Activated T-cell treated with anti-CD3 and anti-CD28 coated beads, Interleukin-2, amount 50 U/mL, for 24 hours (primary cell): ENCODE results near the gene RPAIN.
"Not testable (repeated sequence)": the region's sequence is repeated elsewhere in the genome, so short reads cannot be mapped to it uniquely, and the experiment has no call there.

Source experiments
- DNase-seq: peaks from one replicate; pipeline ENCODE4 v3.0.0-alpha.2; 2020
- H3K27ac Mint-ChIP-seq: 2 replicates; pipeline ENCODE4 v1.8.0; 2020; ENCODE audit warnings: mild to moderate bottlenecking, mixed read lengths
- H3K27me3 Mint-ChIP-seq: 2 replicates; pipeline ENCODE4 v1.8.0; 2020; ENCODE audit warnings: mixed read lengths
- H3K36me3 Mint-ChIP-seq: 2 replicates; pipeline ENCODE4 v1.8.0; 2020; ENCODE audit warnings: low read depth, mixed read lengths
- H3K4me1 Mint-ChIP-seq: 2 replicates; pipeline ENCODE4 v1.8.0; 2020; ENCODE audit warnings: low read depth, mixed read lengths
- H3K4me3 Mint-ChIP-seq: 2 replicates; pipeline ENCODE4 v1.8.0; 2020; ENCODE audit warnings: mild to moderate bottlenecking, moderate library complexity, mixed read lengths
- H3K9me3 Mint-ChIP-seq: 2 replicates; pipeline ENCODE4 v1.8.0; 2020; ENCODE audit warnings: mixed read lengths

RPAIN gene

GRCh38 chr17:5416901-5417300, 3.1 kb upstream of the RPAIN start:
- Mint-ChIP-seq H3K27me3 (no peaks in the 10 kb centered on the region), H3K9me3 (no peaks in the 10 kb centered on the region), H3K4me1 (peaks cover 64% of the 10 kb centered on the region), H3K36me3 (peaks cover 95% of the 10 kb centered on the region), H3K4me3 (peak overlapping the region; percentile 100), H3K27ac (peak overlapping the region; percentile 86)
- DNase-seq, result no peak

GRCh38 chr17:5418858-5419355, 1.1 kb upstream of the RPAIN start:
- Mint-ChIP-seq H3K9me3 (no peaks in the 10 kb centered on the region), H3K4me3 (peak overlapping the region; percentile 100), H3K4me1 (peaks cover 56% of the 10 kb centered on the region), H3K27ac (peak overlapping the region; percentile 100), H3K27me3 (no peaks in the 10 kb centered on the region), H3K36me3 (peaks cover 94% of the 10 kb centered on the region)
- DNase-seq, result no peak

- Mint-ChIP-seq H3K36me3 (peaks cover 94% of the 10 kb centered on the region), H3K27ac (peak within 1 kb of the TSS; percentile 100), H3K4me1 (peaks cover 52% of the 10 kb centered on the region), H3K9me3 (no peaks in the 10 kb centered on the region), H3K27me3 (no peaks in the 10 kb centered on the region), H3K4me3 (peak within 1 kb of the TSS; percentile 100)
- no peak for DNase-seq
Measured at GRCh38 chr17:5419356-5419958, 525 bp upstream of the RPAIN start, which contains the start of gene NUP88. Gene NUP88 (minus strand): TSS chr17:5419662. CDS start chr17:5419650, 12 bp downstream.

GRCh38 chr17:5422505-5422904, 2.5 kb downstream of the RPAIN start:
- peaks cover 92% of the 10 kb centered on the region for H3K36me3 Mint-ChIP-seq
- H3K9me3 Mint-ChIP-seq, result no peaks in the 10 kb centered on the region
- no peak overlapping the region for H3K4me3 Mint-ChIP-seq
- peaks cover 37% of the 10 kb centered on the region for H3K4me1 Mint-ChIP-seq
- DNase-seq, result no peak
- H3K27me3 Mint-ChIP-seq, result no peaks in the 10 kb centered on the region
- H3K27ac Mint-ChIP-seq, result peak overlapping the region; percentile 100

GRCh38 chr17:5424909-5425308, 4.9 kb downstream of the RPAIN start:
- Mint-ChIP-seq H3K9me3 (no peaks in the 10 kb centered on the region), H3K27me3 (no peaks in the 10 kb centered on the region), H3K27ac (peak overlapping the region; percentile 33), H3K36me3 (peaks cover 95% of the 10 kb centered on the region), H3K4me1 (peaks cover 29% of the 10 kb centered on the region), H3K4me3 (no peak overlapping the region)
- DNase-seq, result no peak

DNA sequence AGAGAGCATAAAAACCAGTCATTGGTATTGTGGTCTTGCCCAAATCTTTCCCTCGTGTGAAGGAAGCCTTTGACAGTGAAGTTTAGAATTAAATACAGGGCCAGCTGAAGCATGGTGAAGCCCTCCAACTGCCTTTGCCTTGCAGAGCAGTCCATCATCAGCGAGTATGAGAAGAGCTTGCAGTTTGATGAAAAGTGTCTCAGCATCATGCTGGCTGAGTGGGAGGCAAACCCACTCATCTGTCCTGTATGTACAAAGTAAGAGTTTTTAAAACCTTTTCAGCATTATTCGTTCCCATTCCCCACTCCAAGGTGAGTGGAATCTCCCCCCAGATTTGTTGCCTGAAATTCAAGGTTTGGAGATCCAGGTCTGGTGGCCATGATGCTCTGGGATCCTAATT, 5.8 kb downstream of the RPAIN start:
- no peaks in the 10 kb centered on the region for H3K9me3 Mint-ChIP-seq
- no peak for DNase-seq
- no peak overlapping the region for H3K4me3 Mint-ChIP-seq
- H3K4me1 Mint-ChIP-seq, result peaks cover 29% of the 10 kb centered on the region
- H3K36me3 Mint-ChIP-seq, result peaks cover 95% of the 10 kb centered on the region
- no peaks in the 10 kb centered on the region for H3K27me3 Mint-ChIP-seq
- peak overlapping the region; percentile 69 for H3K27ac Mint-ChIP-seq

- Mint-ChIP-seq H3K4me3 (no peak overlapping the region), H3K27ac (peak overlapping the region; percentile 60), H3K36me3 (peaks cover 96% of the 10 kb centered on the region), H3K9me3 (no peaks in the 10 kb centered on the region), H3K27me3 (no peaks in the 10 kb centered on the region), H3K4me1 (peaks cover 17% of the 10 kb centered on the region)
- DNase-seq, result no peak
Measured at GRCh38 chr17:5429191-5429887, 9.4 kb downstream of the RPAIN start.

DNA sequence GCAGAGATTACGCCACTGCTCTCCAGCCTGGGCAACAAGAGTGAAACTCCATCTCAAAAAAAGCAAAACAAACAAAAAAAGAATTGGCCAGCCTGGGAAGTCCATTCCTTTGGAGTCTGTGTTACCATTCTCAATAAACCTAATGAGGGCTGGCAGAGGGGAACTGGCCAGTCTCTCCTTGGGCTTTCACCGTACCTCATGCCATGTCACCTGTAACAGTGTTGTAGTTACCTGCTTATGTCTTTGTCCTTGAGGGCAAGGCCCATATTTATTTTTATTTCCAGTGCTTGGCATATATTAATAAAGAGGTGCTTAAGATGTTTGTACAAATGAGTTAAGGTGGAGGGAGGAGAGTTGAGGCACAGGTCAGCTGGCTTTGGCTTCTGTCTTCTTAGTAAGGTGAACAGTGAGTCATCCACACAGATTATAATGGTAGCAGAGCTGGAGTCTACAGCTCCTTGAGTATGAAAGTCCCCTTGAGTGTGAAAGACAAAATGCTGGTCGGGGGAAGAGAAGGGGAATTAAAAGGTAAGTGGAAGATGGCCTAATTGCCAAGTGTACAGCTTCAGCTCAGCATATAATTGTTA, 10.5 kb downstream of the RPAIN start:
- peaks cover 95% of the 10 kb centered on the region for H3K36me3 Mint-ChIP-seq
- no peak for DNase-seq
- H3K4me1 Mint-ChIP-seq, result peaks cover 23% of the 10 kb centered on the region
- H3K4me3 Mint-ChIP-seq, result no peak overlapping the region
- H3K27ac Mint-ChIP-seq, result peak overlapping the region; percentile 60
- H3K9me3 Mint-ChIP-seq, result no peaks in the 10 kb centered on the region
- no peaks in the 10 kb centered on the region for H3K27me3 Mint-ChIP-seq

GRCh38 chr17:5431234-5431633, 11.3 kb downstream of the RPAIN start:
- DNase-seq, H3K27me3 Mint-ChIP-seq, H3K9me3 Mint-ChIP-seq, H3K4me3 Mint-ChIP-seq: not testable (repeated sequence)
- peaks cover 26% of the 10 kb centered on the region for H3K4me1 Mint-ChIP-seq
- peaks cover 94% of the 10 kb centered on the region for H3K36me3 Mint-ChIP-seq
- peak overlapping the region; percentile 60 for H3K27ac Mint-ChIP-seq

DNA sequence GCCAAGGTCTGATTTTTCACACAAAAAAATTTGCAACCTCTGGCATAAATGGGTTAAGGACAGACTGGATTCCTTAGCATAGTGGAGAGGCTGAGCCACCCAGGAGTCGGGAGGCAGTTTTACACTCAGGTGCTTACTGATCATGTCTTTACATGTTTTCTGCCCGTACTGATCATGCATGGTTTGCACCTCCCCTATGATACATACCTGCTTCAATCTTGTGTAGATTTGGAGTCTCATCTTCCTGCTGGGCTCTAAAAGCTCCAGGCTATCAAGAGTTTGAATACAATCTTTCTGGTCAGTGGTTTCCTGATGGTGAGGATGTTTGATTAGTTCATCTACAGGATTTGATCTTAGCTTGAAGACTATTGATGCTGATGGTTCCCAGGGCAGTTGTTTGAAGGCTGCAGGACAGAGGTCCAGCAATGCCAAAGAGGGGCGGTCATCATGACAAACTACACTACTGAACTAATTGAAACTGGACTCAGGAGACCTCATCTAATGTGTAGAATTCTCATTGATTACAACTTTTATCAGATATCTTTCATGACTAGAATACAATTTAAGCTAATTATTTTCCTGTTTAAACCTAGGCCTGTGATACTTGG, 12.1 kb downstream of the RPAIN start:
- H3K9me3 Mint-ChIP-seq, result no peaks in the 10 kb centered on the region
- no peaks in the 10 kb centered on the region for H3K27me3 Mint-ChIP-seq
- no peak overlapping the region for H3K4me3 Mint-ChIP-seq
- peak overlapping the region; percentile 60 for H3K27ac Mint-ChIP-seq
- H3K4me1 Mint-ChIP-seq, result peaks cover 34% of the 10 kb centered on the region
- DNase-seq, result no peak
- H3K36me3 Mint-ChIP-seq, result peaks cover 97% of the 10 kb centered on the region

- Mint-ChIP-seq H3K9me3 (no peaks in the 10 kb centered on the region), H3K4me3 (peak overlapping the region; percentile 49), H3K36me3 (peaks cover 90% of the 10 kb centered on the region), H3K27me3 (no peaks in the 10 kb centered on the region), H3K4me1 (peaks cover 53% of the 10 kb centered on the region), H3K27ac (peak overlapping the region; percentile 90)
- no peak for DNase-seq
Measured at GRCh38 chr17:5434984-5435383, 15.0 kb downstream of the RPAIN start.

- peaks cover 52% of the 10 kb centered on the region for H3K4me1 Mint-ChIP-seq
- peak overlapping the region; percentile 95 for H3K4me3 Mint-ChIP-seq
- H3K27me3 Mint-ChIP-seq, H3K9me3 Mint-ChIP-seq, DNase-seq: not testable (repeated sequence)
- H3K36me3 Mint-ChIP-seq, result peaks cover 88% of the 10 kb centered on the region
- peak overlapping the region; percentile 94 for H3K27ac Mint-ChIP-seq
Measured at GRCh38 chr17:5435781-5436315, 15.9 kb downstream of the RPAIN start.

- H3K4me3 Mint-ChIP-seq, result peak overlapping the region; percentile 95
- H3K27ac Mint-ChIP-seq, result peak overlapping the region; percentile 94
- no peaks in the 10 kb centered on the region for H3K27me3 Mint-ChIP-seq
- H3K9me3 Mint-ChIP-seq, result no peaks in the 10 kb centered on the region
- peaks cover 46% of the 10 kb centered on the region for H3K4me1 Mint-ChIP-seq
- peaks cover 88% of the 10 kb centered on the region for H3K36me3 Mint-ChIP-seq
- no peak for DNase-seq
Measured at GRCh38 chr17:5437721-5438317, 17.8 kb downstream of the RPAIN start.
